Amniotic stem cell (primary cell): ENCODE data around the gene HSPA14.
"Not testable (repeated sequence)": the region's sequence is repeated elsewhere in the genome, so short reads cannot be mapped to it uniquely, and the experiment has no call there.

ENCODE experiments used
- DNase-seq: peaks from one replicate; lab custom pipeline; 2025; lab: John Stamatoyannopoulos, UW

Gene HSPA14

DNA sequence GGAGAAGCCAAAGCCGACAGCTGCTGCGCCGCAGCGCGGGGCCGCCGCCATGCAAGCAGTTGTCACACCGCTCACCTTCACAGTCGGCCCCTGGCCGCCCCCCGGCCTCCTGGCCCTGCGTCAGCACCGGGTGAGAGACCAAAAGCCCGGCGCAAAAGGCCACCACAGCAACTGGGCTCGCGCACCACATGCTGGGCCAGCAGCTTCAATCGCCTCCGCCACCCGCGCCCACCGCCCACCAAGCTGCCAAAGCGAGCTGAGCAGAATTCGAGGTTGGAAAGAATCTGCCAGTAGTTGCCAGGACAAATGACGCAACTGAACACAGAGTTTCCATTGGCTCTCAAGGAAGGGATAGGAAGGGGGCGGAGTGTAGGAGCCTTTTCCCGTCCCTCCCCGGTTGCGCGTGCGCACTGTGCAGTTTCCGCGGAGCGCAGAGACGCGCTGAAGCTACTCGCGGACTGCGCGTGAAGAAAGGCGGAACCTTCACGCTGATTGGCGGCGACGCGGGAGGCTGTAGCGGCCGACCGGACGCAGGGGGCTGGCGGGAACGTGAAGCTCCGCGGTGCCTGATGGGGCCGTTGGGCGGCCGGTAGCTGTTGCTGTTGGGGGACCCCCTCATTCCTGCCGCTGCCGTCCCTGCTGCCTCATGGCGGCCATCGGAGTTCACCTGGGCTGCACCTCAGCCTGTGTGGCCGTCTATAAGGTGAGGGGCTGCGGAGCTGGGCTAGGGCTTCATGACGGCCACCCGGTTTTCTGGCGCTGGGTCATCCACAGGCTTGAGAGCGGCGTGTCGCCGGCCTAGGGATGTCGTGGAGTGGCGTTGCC is at the start of gene HSPA14, which contains the start of the genes CDNF and MSANTD7:
Gene HSPA14 (plus strand): TSS at position 550 of the 825 bp plus-strand sequence. CDS start 97 bp downstream, at position 647.
Gene CDNF (minus strand): TSS at position 281 of the 825 bp plus-strand sequence. CDS start 91 bp downstream, at position 190.
Gene MSANTD7 (plus strand): TSS at position 550 of the 825 bp plus-strand sequence. CDS start 3,979 bp downstream, outside the sequence.
- DNase-seq: peak; percentile 99

GRCh38 chr10:14798636-14799035 is 39.5 kb upstream of the HSPA14 start:
- DNase-seq: no peak

DNA sequence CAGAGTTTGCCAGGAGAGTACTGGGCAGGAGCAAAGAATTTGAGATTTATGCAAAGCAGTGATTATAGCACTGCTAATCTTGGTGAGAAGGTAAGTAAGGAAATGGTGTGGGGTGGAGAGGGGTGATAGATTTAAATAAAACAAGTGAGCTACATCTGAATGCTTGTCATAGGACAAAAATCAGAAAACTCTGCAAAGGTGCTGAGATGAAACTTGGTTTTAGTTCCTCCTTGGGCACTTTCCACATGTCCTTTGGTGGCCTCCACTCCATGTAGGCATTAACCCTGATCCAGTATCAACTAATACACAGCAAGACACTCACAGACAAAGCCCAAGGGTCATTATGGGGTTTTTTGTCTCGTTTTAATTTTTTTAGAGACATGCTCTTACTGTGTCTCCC is 37.7 kb upstream of the HSPA14 start:
- no peak for DNase-seq

DNA sequence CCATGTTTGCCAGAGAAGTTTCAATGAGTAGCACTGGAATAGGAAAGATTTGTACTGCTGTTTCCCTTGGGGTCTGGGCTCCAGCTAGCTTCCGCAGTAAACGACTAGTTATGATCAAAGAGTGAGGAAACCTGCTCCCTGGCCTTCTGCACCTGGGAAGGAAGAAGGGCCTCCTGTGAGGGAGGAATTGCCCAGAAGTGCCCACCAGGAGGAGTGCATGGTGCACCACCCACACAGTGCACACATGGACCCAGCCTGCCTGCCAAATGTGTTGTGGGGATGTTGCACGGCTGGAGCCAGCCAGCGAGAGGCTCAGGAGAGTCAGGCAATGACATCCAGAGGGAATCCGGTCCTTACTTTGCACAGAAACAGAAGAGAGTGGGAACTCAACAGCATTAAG is 36.4 kb upstream of the HSPA14 start:
- no peak for DNase-seq

GRCh38 chr10:14803827-14804226 is 34.3 kb upstream of the HSPA14 start:
- DNase-seq: no peak

DNA sequence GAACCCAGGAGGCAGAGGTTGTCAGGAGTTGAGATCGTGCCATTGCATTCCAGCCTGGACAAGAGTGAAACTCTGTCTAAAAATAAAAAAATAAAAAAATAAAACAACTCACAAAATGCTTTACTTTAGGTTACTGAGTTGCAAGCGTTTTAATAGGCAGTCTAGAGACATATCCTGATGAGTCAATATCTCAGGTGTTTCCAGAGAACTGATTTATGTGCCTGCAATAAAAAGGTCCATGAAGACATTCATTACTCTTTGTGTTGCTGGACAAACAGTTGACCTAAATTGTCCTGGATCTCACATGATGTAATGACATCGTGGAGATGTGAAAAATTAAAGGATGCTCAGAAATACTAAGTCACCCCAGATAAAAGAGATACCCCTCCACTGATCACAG is 31.8 kb upstream of the HSPA14 start:
- no peak for DNase-seq

DNA sequence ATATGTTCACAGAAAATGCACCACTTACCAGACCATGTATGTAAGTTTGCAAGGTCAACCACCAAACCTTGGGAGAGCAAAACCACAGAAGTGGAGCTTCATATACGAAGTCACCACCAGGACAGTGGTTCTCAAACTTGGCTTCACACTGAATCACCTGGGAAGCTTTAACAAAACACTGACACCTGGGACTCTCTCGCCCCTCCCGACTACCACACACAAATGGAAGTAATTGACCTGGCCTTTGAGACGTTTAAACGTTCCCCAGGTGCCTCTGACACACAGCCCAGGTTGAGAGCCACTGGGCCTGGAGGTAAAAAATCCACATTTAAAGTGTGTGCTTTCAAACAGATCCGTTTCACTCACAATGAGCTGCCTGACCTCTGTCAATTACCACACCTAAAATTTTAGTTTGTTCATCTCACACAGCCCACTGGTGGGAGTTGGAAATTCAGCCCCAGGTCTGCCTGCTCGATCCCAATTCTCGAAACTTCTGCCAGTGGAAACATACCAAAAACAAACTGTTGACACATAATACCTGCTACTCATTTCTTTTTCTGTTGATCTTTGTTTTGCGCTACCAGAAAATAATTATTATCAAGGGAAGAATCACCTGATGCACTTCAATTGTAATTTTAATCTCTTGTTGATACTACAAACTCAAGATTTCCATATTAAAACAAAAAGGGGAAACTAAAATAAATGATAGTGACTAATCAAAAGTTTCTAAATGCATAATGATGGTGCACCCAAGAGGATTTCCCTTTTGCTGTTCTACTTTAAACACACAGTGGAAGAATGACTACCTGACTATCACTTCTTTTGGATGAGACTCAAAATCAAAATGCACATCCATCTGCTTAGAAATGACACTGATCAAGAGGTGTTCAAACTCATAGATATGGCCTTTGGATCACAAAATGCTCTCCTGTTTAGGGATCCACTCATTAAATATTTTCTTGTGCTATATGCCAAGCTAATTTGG is 26.8 kb upstream of the HSPA14 start:
- no peak for DNase-seq

DNA sequence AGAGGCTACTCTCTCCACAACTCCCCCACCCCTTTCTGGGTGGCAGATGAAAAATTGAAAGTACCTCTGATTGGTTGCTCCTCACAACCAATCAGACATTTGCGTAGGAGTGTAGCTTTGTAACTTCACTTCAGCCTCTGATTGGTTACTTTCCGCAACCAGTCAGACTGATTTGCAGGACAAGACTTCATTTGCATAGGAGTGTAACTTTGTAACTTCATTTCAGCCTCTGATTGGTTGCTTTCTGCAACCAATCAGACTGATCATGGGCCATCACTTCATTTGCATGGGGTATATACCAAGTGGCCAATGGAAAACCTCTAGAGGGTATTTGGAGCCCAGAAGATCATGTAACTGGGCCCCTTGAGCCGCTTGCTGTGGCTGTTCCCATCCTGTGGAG is 25.8 kb upstream of the HSPA14 start:
- DNase-seq: no peak

DNA sequence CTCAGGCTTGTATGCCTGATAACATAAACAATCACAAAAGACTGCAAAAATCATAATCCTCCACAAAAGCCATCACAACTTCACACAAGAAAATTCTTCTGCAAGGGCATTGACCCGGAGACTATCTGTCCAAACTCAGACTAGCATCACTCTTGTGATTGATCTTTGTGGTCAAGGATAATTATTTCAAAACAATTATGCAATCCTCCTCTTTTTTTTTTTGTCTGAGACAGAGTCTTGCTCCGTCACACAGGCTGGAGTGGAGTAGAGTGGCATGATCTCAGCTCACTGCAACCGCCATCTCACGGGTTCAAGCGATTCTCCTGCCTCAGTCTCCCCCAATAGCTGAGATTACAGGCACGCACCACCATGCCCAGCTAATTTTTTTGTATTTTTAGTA is 22.4 kb upstream of the HSPA14 start:
- no peak for DNase-seq

- DNase-seq: not testable (repeated sequence)
These were observed 21.4 kb upstream of the HSPA14 start for GRCh38 chr10:14816717-14817116.

GRCh38 chr10:14820010-14820774 is 17.9 kb upstream of the HSPA14 start:
- peak; percentile 83 for DNase-seq

DNA sequence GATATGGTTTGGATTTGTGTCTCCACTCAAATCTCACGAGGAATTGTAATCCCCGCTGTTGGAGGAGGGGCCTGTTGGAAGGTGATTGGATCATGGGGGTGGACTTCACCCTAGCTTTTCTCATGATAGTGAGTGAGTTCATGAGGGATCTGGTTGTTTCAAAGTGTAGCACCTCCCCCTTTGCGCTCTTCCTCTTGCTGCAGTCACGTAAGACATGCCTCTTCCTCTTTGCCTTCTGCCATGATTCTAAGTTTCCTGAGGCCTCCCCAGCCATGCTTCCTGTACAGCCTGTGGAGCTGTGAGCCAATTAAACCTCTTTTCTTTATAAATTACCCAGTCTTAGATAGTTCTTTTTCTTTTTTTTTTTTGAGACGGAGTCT is 17.3 kb upstream of the HSPA14 start:
- no peak for DNase-seq

- DNase-seq: no peak
These were observed 16.3 kb upstream of the HSPA14 start for GRCh38 chr10:14821635-14822375.

GRCh38 chr10:14822879-14823755 is 15.0 kb upstream of the HSPA14 start:
- DNase-seq: peak; percentile 34

GRCh38 chr10:14823966-14824365 is 14.1 kb upstream of the HSPA14 start:
- no peak for DNase-seq

GRCh38 chr10:14826076-14826829 is 11.9 kb upstream of the HSPA14 start:
- DNase-seq: no peak

DNA sequence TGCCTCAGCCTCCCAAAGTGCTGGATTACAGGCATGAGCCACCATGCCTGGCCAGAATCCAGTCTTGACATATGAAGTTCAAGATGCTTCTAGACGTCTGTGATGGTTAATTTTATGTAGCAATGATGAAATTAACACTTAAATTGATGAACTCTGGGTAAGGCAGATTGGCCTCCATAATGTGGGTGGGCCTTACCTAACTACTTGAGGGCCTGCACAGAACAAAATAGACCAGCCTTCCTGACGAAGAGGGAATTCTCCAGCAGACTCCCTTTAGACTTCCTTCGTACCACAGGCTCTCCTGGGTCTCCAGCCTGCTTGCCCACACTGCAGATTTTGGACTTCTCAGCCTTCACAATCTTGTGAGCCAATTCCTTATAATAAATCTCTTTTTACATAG is 5.0 kb upstream of the HSPA14 start:
- DNase-seq: no peak

GRCh38 chr10:14836208-14836607 is 1.9 kb upstream of the HSPA14 start:
- DNase-seq: no peak
